Neural progenitor cell (in vitro differentiated cells): ENCODE measurements around the gene SELENOM. TPM values are rescaled to one million over a fixed set of nuclear protein-coding genes. Genes with fewer than 3 reads are reported as not detected.
A peak's percentile ranks its signal among the peaks of the same experiment; 100 is the strongest.

Experiments used
- DNase-seq: peaks from one replicate; pipeline ENCODE4 v3.0.0-alpha.2; 2016; ENCODE audit warnings: low spot score
- H2AFZ ChIP-seq: fragments of 200-600 bp; sonication (generic); replicated peaks from 2 replicates; pipeline ENCODE4 v1.6.1; 2016; ENCODE audit warnings: antibody characterized with exemption
- H3F3A ChIP-seq: fragments of 200-600 bp; sonication (generic); 2 replicates; pipeline ENCODE4 v1.6.1; 2016; ENCODE audit warnings: antibody characterized with exemption, low read depth
- H3K27ac ChIP-seq: fragments of 200-600 bp; sonication (generic); 2 replicates; pipeline ENCODE4 v1.5.1; 2016; ENCODE audit warnings: mild to moderate bottlenecking
- H3K27me3 ChIP-seq: fragments of 200-600 bp; sonication (generic); 2 replicates; pipeline ENCODE4 v1.6.1; 2016; ENCODE audit warnings: mild to moderate bottlenecking, moderate library complexity
- H3K36me3 ChIP-seq: fragments of 200-600 bp; sonication (generic); 2 replicates; pipeline ENCODE4 v1.5.1; 2016
- H3K4me1 ChIP-seq: fragments of 200-600 bp; sonication (generic); 2 replicates; pipeline ENCODE4 v1.6.1; 2016; ENCODE audit warnings: mixed run types
- H3K4me2 ChIP-seq: fragments of 200-600 bp; sonication (generic); 2 replicates; pipeline ENCODE4 v1.6.1; 2016
- H3K4me3 ChIP-seq: fragments of 200-600 bp; sonication (generic); 2 replicates; pipeline ENCODE4 v1.5.1; 2016
- H3K79me2 ChIP-seq: fragments of 200-600 bp; sonication (generic); 2 replicates; pipeline ENCODE4 v1.6.1; 2016; ENCODE audit warnings: low read depth
- H3K9ac ChIP-seq: fragments of 200-600 bp; sonication (generic); 2 replicates; pipeline ENCODE4 v1.6.1; 2016
- H3K9me3 ChIP-seq: fragments of 200-600 bp; sonication (generic); 2 replicates; pipeline ENCODE4 v1.5.1; 2016; ENCODE audit warnings: low read depth
- H4K20me1 ChIP-seq: fragments of 200-600 bp; sonication (generic); 2 replicates; pipeline ENCODE4 v1.6.1; 2016; ENCODE audit warnings: low read depth
- H3K27ac Mint-ChIP-seq: 3 replicates; pipeline ENCODE4 v1.8.0; 2021; ENCODE audit warnings: mixed read lengths
- H3K27me3 Mint-ChIP-seq: 2 replicates; pipeline ENCODE4 v1.8.0; 2022; ENCODE audit warnings: low read depth, mild to moderate bottlenecking, inconsistent platforms, moderate library complexity, mixed read lengths; ENCODE audit not compliant: insufficient read depth
- H3K36me3 Mint-ChIP-seq: 3 replicates; pipeline ENCODE4 v1.8.0; 2021; ENCODE audit warnings: mixed read lengths
- H3K4me1 Mint-ChIP-seq: 3 replicates; pipeline ENCODE4 v1.8.0; 2021; ENCODE audit warnings: mixed read lengths
- H3K4me3 Mint-ChIP-seq: 3 replicates; pipeline ENCODE4 v1.8.0; 2021; ENCODE audit warnings: mild to moderate bottlenecking, moderate library complexity, mixed read lengths
- H3K9me3 Mint-ChIP-seq: 3 replicates; pipeline ENCODE4 v1.8.0; 2020; ENCODE audit warnings: mixed read lengths
- CTCF ChIP-seq: fragments of 200-600 bp; sonication (generic); IDR thresholded peaks from 2 replicates; pipeline ENCODE4 v1.5.1; 2017; ENCODE audit warnings: antibody characterized with exemption, mild to moderate bottlenecking
- EZH2 ChIP-seq: fragments of 200-600 bp; sonication (generic); IDR thresholded peaks from 2 replicates; pipeline ENCODE4 v1.6.1; 2017; ENCODE audit warnings: antibody characterized with exemption, mild to moderate bottlenecking, moderate library complexity
- EZH2phosphoT487 ChIP-seq: fragments of 200-600 bp; sonication (generic); IDR thresholded peaks from 2 replicates; pipeline ENCODE4 v1.6.1; 2017; ENCODE audit warnings: antibody characterized with exemption
- total RNA-seq: library from RNA; depleted of rRNA; stranded (reverse); fragments of >200 nt; gene quantifications from 2 replicates; pipeline ENCODE4 v1.2.3, GENCODE V29; 2015; ENCODE audit warnings: low replicate concordance

SELENOM gene
- total RNA-seq, 1 donor from 2014 or later: 7.4 TPM

- peaks cover 12% of the 10 kb centered on the region for H4K20me1 ChIP-seq
- Mint-ChIP-seq H3K27me3 (peaks cover 7% of the 10 kb centered on the region), H3K27ac (peak overlapping the region; percentile 25), H3K4me1 (peaks cover 8% of the 10 kb centered on the region), H3K4me3 (no peak overlapping the region), H3K36me3 (peaks cover 2% of the 10 kb centered on the region), H3K9me3 (no peaks in the 10 kb centered on the region)
- H3F3A ChIP-seq: no peaks in the 10 kb centered on the region
- TF ChIP-seq CTCF: no peak
- no peak for TF ChIP-seq EZH2phosphoT487
- TF ChIP-seq EZH2: no peak
- H3K36me3 ChIP-seq: no peaks in the 10 kb centered on the region
- H2AFZ ChIP-seq: no peak overlapping the region
- no peak overlapping the region for H3K9ac ChIP-seq
- peaks cover 33% of the 10 kb centered on the region for H3K27me3 ChIP-seq
- no peak overlapping the region for H3K4me3 ChIP-seq
- DNase-seq: no peak
- no peaks in the 10 kb centered on the region for H3K9me3 ChIP-seq
- no peak overlapping the region for H3K27ac ChIP-seq
- H3K4me2 ChIP-seq: no peak overlapping the region
- no peaks in the 10 kb centered on the region for H3K79me2 ChIP-seq
- peaks cover 3% of the 10 kb centered on the region for H3K4me1 ChIP-seq
These were observed 4.8 kb downstream of the SELENOM start for GRCh38 chr22:31102441-31103081.

- Histone ChIP-seq H3K9me3 (no peaks in the 10 kb centered on the region), H3K4me1 (peaks cover 3% of the 10 kb centered on the region), H3F3A (no peaks in the 10 kb centered on the region), H3K79me2 (no peaks in the 10 kb centered on the region), H4K20me1 (peaks cover 8% of the 10 kb centered on the region), H3K4me3 (no peak overlapping the region), H3K4me2 (no peak overlapping the region), H3K27me3 (peaks cover 18% of the 10 kb centered on the region), H2AFZ (no peak overlapping the region), H3K27ac (no peak overlapping the region), H3K9ac (no peak overlapping the region), H3K36me3 (no peaks in the 10 kb centered on the region)
- DNase-seq: no peak
- TF ChIP-seq EZH2 (no peak), EZH2phosphoT487 (no peak), CTCF (no peak)
- Mint-ChIP-seq H3K27ac (no peak overlapping the region), H3K36me3 (peaks cover 3% of the 10 kb centered on the region), H3K27me3 (peaks cover 7% of the 10 kb centered on the region), H3K4me3 (no peak overlapping the region), H3K9me3 (no peaks in the 10 kb centered on the region), H3K4me1 (peaks cover 5% of the 10 kb centered on the region)
These were observed 6.4 kb downstream of the SELENOM start for GRCh38 chr22:31100762-31101525.

GRCh38 chr22:31099841-31100761 lies 7.3 kb downstream of the SELENOM start:
- Histone ChIP-seq H3K4me1 (peaks cover 3% of the 10 kb centered on the region), H3K4me3 (no peak overlapping the region), H3K27me3 (peaks cover 10% of the 10 kb centered on the region), H2AFZ (no peak overlapping the region), H4K20me1 (peaks cover under 1% of the 10 kb centered on the region), H3F3A (no peaks in the 10 kb centered on the region), H3K9me3 (no peaks in the 10 kb centered on the region), H3K36me3 (no peaks in the 10 kb centered on the region), H3K27ac (no peak overlapping the region), H3K79me2 (no peaks in the 10 kb centered on the region), H3K9ac (no peak overlapping the region), H3K4me2 (no peak overlapping the region)
- Mint-ChIP-seq H3K4me1 (peaks cover 2% of the 10 kb centered on the region), H3K27ac (no peak overlapping the region), H3K4me3 (no peak overlapping the region), H3K27me3 (peaks cover 7% of the 10 kb centered on the region), H3K36me3 (peaks cover 5% of the 10 kb centered on the region), H3K9me3 (no peaks in the 10 kb centered on the region)
- TF ChIP-seq EZH2phosphoT487 (no peak), CTCF (no peak), EZH2 (no peak)
- no peak for DNase-seq
